SK-N-SH (cell line): ENCODE data around the gene LIME1. TPM values are rescaled to one million over a fixed set of nuclear protein-coding genes. Genes with fewer than 3 reads are reported as not detected.

Source experiments
- CTCF ChIA-PET: fragments of 300-600, 350-600 bp; formaldehyde crosslinking; extraction: SDS; loops from one replicate; lab custom pipeline; 2021; lab: Yijun Ruan, JAX
- POLR2A ChIA-PET: fragments of 350-600 bp; sonication (Branson Sonifier 250); formaldehyde crosslinking; extraction: SDS; loops from one replicate; lab custom pipeline; 2020; ENCODE audit warnings: antibody characterized with exemption, inconsistent platforms; lab: Yijun Ruan, JAX
- DNase-seq: peaks from one replicate; pipeline ENCODE4 v3.0.0; 2012
- H2AFZ ChIP-seq: fragments of 200-600 bp; sonication (generic); 2 replicates; pipeline ENCODE4 v1.8.1; 2016; ENCODE audit warnings: antibody characterized with exemption, mild to moderate bottlenecking, low read depth
- H3F3A ChIP-seq: fragments of 200-600 bp; sonication (generic); replicated peaks from 2 replicates; pipeline ENCODE3; 2016; ENCODE audit warnings: antibody characterized with exemption, mild to moderate bottlenecking; ENCODE audit not compliant: insufficient read depth
- H3K27ac ChIP-seq, 2 experiments: fragments of 200-500 bp in 1 of 2; fragments of 200-600 bp in 1 of 2; sonication (Bioruptor generic) in 1 of 2; sonication (generic), shearing (Covaris generic) in 1 of 2; 2 replicates each; pipeline versions ENCODE4 v1.5.1 to v1.6.1; 2014 to 2016; ENCODE audit warnings: low read depth in 2 of 2, inconsistent platforms in 1 of 2, low read length in 1 of 2, mild to moderate bottlenecking in 1 of 2, mixed read lengths in 1 of 2
- H3K27me3 ChIP-seq: fragments of 200-600 bp; sonication (generic), shearing (Covaris generic); 2 replicates; pipeline ENCODE4 v1.6.1; 2016; ENCODE audit warnings: mixed run types; ENCODE audit not compliant: insufficient read depth
- H3K36me3 ChIP-seq, 2 experiments: fragments of 200-500 bp in 1 of 2; fragments of 200-600 bp in 1 of 2; sonication (Bioruptor generic) in 1 of 2; sonication (generic) in 1 of 2; replicated peaks in 1 of 2; 2 replicates each; pipeline versions ENCODE3 to v1.5.1; 2014 to 2016; ENCODE audit warnings: low read length in 1 of 2, mild to moderate bottlenecking in 1 of 2; ENCODE audit not compliant: insufficient read depth in 2 of 2, control insufficient read depth in 1 of 2
- H3K4me1 ChIP-seq, 2 experiments: fragments of 200-500 bp in 1 of 2; fragments of 200-600 bp in 1 of 2; sonication (Bioruptor generic) in 1 of 2; sonication (generic), shearing (Covaris generic) in 1 of 2; 2 replicates each; pipeline versions ENCODE4 v1.5.1 to v1.6.1; 2014 to 2016; ENCODE audit warnings: low read depth in 1 of 2, low read length in 1 of 2, mixed run types in 1 of 2; ENCODE audit not compliant: insufficient read depth in 2 of 2, control insufficient read depth in 1 of 2
- H3K4me2 ChIP-seq: fragments of 200-600 bp; sonication (generic), shearing (Covaris generic); 2 replicates; pipeline ENCODE4 v1.6.1; 2017; ENCODE audit warnings: mixed run types
- H3K4me3 ChIP-seq, 2 experiments: fragments of 200-500 bp in 1 of 2; fragments of 200-600 bp in 1 of 2; sonication (Bioruptor generic) in 1 of 2; sonication (generic), shearing (Covaris generic) in 1 of 2; 2 replicates each; pipeline versions ENCODE4 v1.5.1 to v1.8.1; 2014 to 2016; ENCODE audit warnings: low read depth in 2 of 2, inconsistent platforms in 1 of 2, low read length in 1 of 2, mild to moderate bottlenecking in 1 of 2, mixed read lengths in 1 of 2, moderate library complexity in 1 of 2
- H3K79me2 ChIP-seq: fragments of 200-600 bp; sonication (generic); 2 replicates; pipeline ENCODE4 v1.8.1; 2017; ENCODE audit warnings: mild to moderate bottlenecking; ENCODE audit not compliant: insufficient read depth
- H3K9ac ChIP-seq: fragments of 200-600 bp; sonication (generic); 2 replicates; pipeline ENCODE4 v1.6.1; 2017; ENCODE audit warnings: mixed run types
- H3K9me2 ChIP-seq: fragments of 200-600 bp; sonication (generic); 2 replicates; pipeline ENCODE4 v1.6.1; 2017; ENCODE audit warnings: mixed run types
- H3K9me3 ChIP-seq: fragments of 200-600 bp; sonication (generic); 2 replicates; pipeline ENCODE4 v1.6.1; 2017; ENCODE audit warnings: mixed run types, mild to moderate bottlenecking, moderate library complexity
- H4K20me1 ChIP-seq: fragments of 200-600 bp; sonication (generic); 2 replicates; pipeline ENCODE4 v1.6.1; 2017; ENCODE audit warnings: mild to moderate bottlenecking, mixed run types; ENCODE audit not compliant: insufficient read depth
- CHD2 ChIP-seq: fragments of 150-350 bp; IDR thresholded peaks from 2 replicates; pipeline ENCODE4 v1.6.1; 2018; ENCODE audit warnings: low read length; ENCODE audit not compliant: partially characterized antibody
- ELF1 ChIP-seq: IDR thresholded peaks from 2 replicates; pipeline ENCODE4 v1.4.0; 2012
- EP300 ChIP-seq, 2 experiments: IDR thresholded peaks; 2 replicates each; pipeline versions ENCODE4 v1.4.0 to v1.6.1; 2012; ENCODE audit warnings: borderline replicate concordance in 1 of 2, low read depth in 1 of 2, low read length in 1 of 2
- FOXM1 ChIP-seq: IDR thresholded peaks from 2 replicates; pipeline ENCODE4 v1.4.0; 2012; ENCODE audit warnings: low read depth, mild to moderate bottlenecking
- GATA2 ChIP-seq: sonication (generic); formaldehyde crosslinking; IDR thresholded peaks from 2 replicates; pipeline ENCODE4 v1.5.0; 2020; ENCODE audit warnings: mild to moderate bottlenecking, missing genetic modification reagents
- JUND ChIP-seq: IDR thresholded peaks from 2 replicates; pipeline ENCODE4 v1.4.0; 2012
- MXI1 ChIP-seq: IDR thresholded peaks from 2 replicates; pipeline ENCODE4 v1.6.1; 2012; ENCODE audit warnings: mild to moderate bottlenecking, low read depth, low read length, improper control_type of control experiment
- NFIC ChIP-seq: IDR thresholded peaks from 2 replicates; pipeline ENCODE4 v1.4.0; 2012; ENCODE audit warnings: borderline replicate concordance
- POLR2AphosphoS5 ChIP-seq: IDR thresholded peaks from 2 replicates; pipeline ENCODE4 v1.6.1; 2012; ENCODE audit warnings: low read depth, low read length
- RCOR1 ChIP-seq: fragments of 150-350 bp; IDR thresholded peaks from 2 replicates; pipeline ENCODE4 v1.6.1; 2017; ENCODE audit warnings: antibody characterized with exemption, low read length
- TAF1 ChIP-seq: IDR thresholded peaks from 2 replicates; pipeline ENCODE4 v1.6.1; 2012; ENCODE audit warnings: low read depth, mild to moderate bottlenecking, low read length, moderate library complexity, borderline replicate concordance
- WGBS: methylation state at CpG from one replicate; pipeline ENCODE4 v1.1.6; 2017; ENCODE audit warnings: low lambda C conversion rate; 5-methylcytosine and 5-hydroxymethylcytosine counted together
- polyA plus RNA-seq, 3 experiments: library from polyadenylated mRNA; depleted of rRNA; stranded (reverse); fragments of >200 nt; gene quantifications; 2 replicates each; pipeline ENCODE4 v1.2.3, GENCODE V29; 2012
- TF ChIP-seq, protein P1 (sequence below): fragments of 150-350 bp; IDR thresholded peaks from 2 replicates; pipeline ENCODE4 v1.6.1; 2016; ENCODE audit warnings: mild to moderate bottlenecking, low read depth, low read length
- TF ChIP-seq, protein P2 (sequence below): fragments of 200-600 bp; sonication (generic); IDR thresholded peaks from 2 replicates; pipeline ENCODE4 v1.6.1; 2017; ENCODE audit warnings: antibody characterized with exemption, mild to moderate bottlenecking, moderate library complexity
- TF ChIP-seq, protein P3 (sequence below): IDR thresholded peaks from 2 replicates; pipeline ENCODE4 v1.4.0; 2012; ENCODE audit warnings: low read depth, borderline replicate concordance

The LIME1 gene
- polyA plus RNA-seq, 1 of the 3 experiments (the other 2 are of a cell fraction) = 10.9 TPM

DNA sequence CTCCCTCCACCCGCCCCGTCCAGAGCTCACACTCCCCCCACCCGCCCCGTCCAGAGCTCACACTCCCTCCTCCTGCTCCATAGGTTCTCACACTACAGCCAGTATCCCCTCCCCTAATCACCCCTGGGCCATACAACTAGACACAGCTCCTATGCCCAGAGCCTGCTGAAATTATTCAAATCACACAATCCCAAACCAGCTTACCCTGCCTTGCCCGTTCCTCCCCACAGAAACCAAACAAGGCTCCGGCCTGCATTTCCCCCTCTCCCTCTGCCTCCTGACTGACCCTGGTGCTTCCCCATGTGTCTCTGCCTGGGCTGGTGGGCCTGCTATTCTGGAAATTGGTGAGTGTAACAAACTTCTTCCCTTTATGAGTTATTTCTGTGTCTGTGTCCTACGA is 21.7 kb downstream of the LIME1 start:
- H3F3A ChIP-seq = no peaks in the 10 kb centered on the region
- no peaks in the 10 kb centered on the region for H4K20me1 ChIP-seq
- no peaks in the 10 kb centered on the region for H3K27me3 ChIP-seq
- H3K9me3 ChIP-seq = no peaks in the 10 kb centered on the region
- peaks cover 0 to 10% of the 10 kb centered on the region in 2 experiments; a peak in 1 of 4 replicates for H3K4me1 ChIP-seq
- no peaks in the 10 kb centered on the region for H3K36me3 ChIP-seq
- CTCF ChIA-PET = interaction anchor here (10.0 kb wide), 1 partner anchor 16 kb away, joined by 68 read pairs; no protein-coding TSS in a partner anchor
- no peaks in the 10 kb centered on the region for H3K79me2 ChIP-seq
- no peak overlapping the region for H3K9ac ChIP-seq
- no peak overlapping the region for H3K4me3 ChIP-seq
- H2AFZ ChIP-seq = no peak overlapping the region
- no peak for TF ChIP-seq EP300 (IDR thresholded peaks at IDR 0.05; ENCODE audit: borderline replicate concordance in 1 of 2, low read depth in 1 of 2, low read length in 1 of 2)
- no peak for TF ChIP-seq POLR2AphosphoS5
- TF ChIP-seq FOXM1 = no peak
- no peak for TF ChIP-seq JUND
- TF ChIP-seq RCOR1 = no peak
- TF ChIP-seq, protein P1, sequence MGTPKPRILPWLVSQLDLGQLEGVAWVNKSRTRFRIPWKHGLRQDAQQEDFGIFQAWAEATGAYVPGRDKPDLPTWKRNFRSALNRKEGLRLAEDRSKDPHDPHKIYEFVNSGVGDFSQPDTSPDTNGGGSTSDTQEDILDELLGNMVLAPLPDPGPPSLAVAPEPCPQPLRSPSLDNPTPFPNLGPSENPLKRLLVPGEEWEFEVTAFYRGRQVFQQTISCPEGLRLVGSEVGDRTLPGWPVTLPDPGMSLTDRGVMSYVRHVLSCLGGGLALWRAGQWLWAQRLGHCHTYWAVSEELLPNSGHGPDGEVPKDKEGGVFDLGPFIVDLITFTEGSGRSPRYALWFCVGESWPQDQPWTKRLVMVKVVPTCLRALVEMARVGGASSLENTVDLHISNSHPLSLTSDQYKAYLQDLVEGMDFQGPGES = no peak
- no peak overlapping the region for H3K27ac ChIP-seq
- no peaks in the 10 kb centered on the region for H3K9me2 ChIP-seq
- no peak overlapping the region for H3K4me2 ChIP-seq
- 78% methylated on average over 7 of the region's 7 CpGs for WGBS
- POLR2A ChIA-PET = interaction anchor here (0.9 kb wide), 1 partner anchor 13 kb away, joined by 3 read pairs; no protein-coding TSS in a partner anchor
- no peak for DNase-seq

DNA sequence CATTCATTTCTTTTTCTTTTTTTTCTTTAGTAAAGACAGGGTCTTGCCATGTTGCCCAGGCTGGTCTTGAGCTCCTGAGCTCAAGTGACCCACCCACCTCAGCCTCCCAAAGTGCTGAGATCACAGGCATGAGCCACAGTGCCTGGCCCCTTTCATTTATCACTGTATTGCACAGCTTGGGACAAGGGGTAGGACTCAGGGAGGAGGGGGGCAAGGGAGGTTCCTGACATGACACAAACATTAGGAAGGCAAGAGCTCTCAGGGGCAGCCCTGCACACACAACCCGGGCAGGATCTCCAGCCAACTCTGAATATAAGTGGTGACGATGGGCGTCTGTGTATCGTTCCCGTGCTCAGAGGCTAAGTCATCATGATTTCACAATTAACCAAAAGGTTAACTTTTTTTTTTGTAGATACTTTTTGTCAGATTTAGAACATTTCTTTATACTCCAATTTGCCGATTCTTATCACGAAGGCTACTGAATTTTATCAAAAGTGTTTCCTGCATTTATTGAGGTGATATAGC is 23.0 kb downstream of the LIME1 start:
- no peaks in the 10 kb centered on the region for H4K20me1 ChIP-seq
- no peaks in the 10 kb centered on the region for H3K9me2 ChIP-seq
- DNase-seq = no peak
- no peaks in the 10 kb centered on the region for H3K79me2 ChIP-seq
- no peak overlapping the region for H3K4me2 ChIP-seq
- no peaks in the 10 kb centered on the region for H3K27me3 ChIP-seq
- CTCF ChIA-PET = interaction anchor here (1.0 to 10.0 kb wide), 3 partner anchors 15 to 26 kb away, joined by 3 to 68 read pairs (median 4); no protein-coding TSS in a partner anchor
- no peak for TF ChIP-seq GATA2 (CRISPR knock-in tag)
- no peak for TF ChIP-seq NFIC
- TF ChIP-seq, protein P2, sequence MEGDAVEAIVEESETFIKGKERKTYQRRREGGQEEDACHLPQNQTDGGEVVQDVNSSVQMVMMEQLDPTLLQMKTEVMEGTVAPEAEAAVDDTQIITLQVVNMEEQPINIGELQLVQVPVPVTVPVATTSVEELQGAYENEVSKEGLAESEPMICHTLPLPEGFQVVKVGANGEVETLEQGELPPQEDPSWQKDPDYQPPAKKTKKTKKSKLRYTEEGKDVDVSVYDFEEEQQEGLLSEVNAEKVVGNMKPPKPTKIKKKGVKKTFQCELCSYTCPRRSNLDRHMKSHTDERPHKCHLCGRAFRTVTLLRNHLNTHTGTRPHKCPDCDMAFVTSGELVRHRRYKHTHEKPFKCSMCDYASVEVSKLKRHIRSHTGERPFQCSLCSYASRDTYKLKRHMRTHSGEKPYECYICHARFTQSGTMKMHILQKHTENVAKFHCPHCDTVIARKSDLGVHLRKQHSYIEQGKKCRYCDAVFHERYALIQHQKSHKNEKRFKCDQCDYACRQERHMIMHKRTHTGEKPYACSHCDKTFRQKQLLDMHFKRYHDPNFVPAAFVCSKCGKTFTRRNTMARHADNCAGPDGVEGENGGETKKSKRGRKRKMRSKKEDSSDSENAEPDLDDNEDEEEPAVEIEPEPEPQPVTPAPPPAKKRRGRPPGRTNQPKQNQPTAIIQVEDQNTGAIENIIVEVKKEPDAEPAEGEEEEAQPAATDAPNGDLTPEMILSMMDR = no peak
- no peak for TF ChIP-seq TAF1
- no peak for TF ChIP-seq ELF1
- no peak for TF ChIP-seq EP300 (IDR thresholded peaks at IDR 0.05; ENCODE audit: borderline replicate concordance in 1 of 2, low read depth in 1 of 2, low read length in 1 of 2)
- no peak for TF ChIP-seq CHD2
- TF ChIP-seq, protein P3, sequence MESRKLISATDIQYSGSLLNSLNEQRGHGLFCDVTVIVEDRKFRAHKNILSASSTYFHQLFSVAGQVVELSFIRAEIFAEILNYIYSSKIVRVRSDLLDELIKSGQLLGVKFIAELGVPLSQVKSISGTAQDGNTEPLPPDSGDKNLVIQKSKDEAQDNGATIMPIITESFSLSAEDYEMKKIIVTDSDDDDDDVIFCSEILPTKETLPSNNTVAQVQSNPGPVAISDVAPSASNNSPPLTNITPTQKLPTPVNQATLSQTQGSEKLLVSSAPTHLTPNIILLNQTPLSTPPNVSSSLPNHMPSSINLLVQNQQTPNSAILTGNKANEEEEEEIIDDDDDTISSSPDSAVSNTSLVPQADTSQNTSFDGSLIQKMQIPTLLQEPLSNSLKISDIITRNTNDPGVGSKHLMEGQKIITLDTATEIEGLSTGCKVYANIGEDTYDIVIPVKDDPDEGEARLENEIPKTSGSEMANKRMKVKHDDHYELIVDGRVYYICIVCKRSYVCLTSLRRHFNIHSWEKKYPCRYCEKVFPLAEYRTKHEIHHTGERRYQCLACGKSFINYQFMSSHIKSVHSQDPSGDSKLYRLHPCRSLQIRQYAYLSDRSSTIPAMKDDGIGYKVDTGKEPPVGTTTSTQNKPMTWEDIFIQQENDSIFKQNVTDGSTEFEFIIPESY = no peak
- no peak for TF ChIP-seq MXI1
- TF ChIP-seq RCOR1 = no peak
- H3K9ac ChIP-seq = no peak overlapping the region
- no peak overlapping the region for H2AFZ ChIP-seq
- H3K36me3 ChIP-seq = no peaks in the 10 kb centered on the region
- no peaks in the 10 kb centered on the region for H3K4me1 ChIP-seq
- 76% methylated on average over 7 of the region's 7 CpGs for WGBS
- no peaks in the 10 kb centered on the region for H3F3A ChIP-seq
- POLR2A ChIA-PET = no interaction called here
- no peak overlapping the region for H3K4me3 ChIP-seq
- no peaks in the 10 kb centered on the region for H3K9me3 ChIP-seq
- no peak overlapping the region for H3K27ac ChIP-seq
